ENCODE measurements around the gene STUM.
"Not testable (repeated sequence)": the region's sequence is repeated elsewhere in the genome, so short reads cannot be mapped to it uniquely, and the experiment has no call there.

The STUM gene

DNA sequence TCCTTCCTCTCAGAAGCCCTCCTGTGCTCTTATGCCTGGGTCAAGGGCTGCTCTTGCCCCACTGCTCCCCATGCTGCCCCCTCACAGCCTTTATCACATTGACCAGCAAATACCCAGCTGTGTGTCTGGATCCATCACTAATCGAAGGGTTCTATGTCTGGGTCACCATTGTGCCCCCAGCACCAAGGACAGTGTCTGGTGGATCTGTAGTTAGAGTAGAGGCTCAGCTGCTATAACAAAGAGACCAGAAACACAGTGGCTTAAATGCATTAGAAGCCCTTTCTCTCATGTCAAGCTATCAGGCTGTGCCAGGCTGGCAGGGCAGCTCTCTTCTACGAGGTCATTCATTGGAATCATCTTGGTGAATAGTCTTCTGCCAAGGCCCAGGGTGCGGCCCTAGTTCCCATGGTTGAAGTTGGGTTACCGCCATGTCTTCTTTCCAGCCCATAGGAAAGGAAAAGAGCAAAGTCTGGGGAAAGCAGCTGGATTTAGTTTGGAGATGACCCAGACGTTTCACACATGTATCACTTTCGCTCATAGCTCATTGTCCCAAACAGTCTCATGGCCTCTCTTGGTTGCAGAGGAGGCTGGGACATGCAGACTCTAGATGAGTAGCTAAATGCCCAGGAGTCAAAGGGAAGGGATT lies 32.2 kb downstream of the STUM start:
- no peak for DNase-seq (ENCODE audit: low read depth in 2 of 2)

- no peak for DNase-seq (ENCODE audit: low read depth in 2 of 2)
Measured at GRCh38 chr1:226581650-226582330, 33.2 kb downstream of the STUM start.

DNA sequence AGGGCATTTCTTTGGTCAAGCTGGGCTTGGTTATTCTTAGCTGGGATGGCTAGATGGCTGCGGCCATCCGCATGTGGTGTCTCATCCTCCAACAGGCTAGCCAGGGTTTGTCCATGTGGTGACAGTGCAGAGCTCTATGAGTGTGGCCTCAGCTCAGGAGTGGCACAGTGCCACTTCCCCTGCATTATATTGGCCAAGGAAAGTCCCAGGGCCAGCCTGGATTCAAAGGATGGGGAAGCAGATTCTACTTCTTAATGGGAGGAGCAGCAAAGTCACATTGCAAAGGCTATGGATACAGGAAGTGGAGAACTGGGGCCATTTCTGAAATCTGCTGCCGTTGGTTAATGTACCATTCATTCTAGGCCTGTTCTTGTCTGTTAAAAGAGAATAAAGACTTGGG lies 34.4 kb downstream of the STUM start:
- DNase-seq (ENCODE audit: low read depth in 2 of 2), result no peak

DNA sequence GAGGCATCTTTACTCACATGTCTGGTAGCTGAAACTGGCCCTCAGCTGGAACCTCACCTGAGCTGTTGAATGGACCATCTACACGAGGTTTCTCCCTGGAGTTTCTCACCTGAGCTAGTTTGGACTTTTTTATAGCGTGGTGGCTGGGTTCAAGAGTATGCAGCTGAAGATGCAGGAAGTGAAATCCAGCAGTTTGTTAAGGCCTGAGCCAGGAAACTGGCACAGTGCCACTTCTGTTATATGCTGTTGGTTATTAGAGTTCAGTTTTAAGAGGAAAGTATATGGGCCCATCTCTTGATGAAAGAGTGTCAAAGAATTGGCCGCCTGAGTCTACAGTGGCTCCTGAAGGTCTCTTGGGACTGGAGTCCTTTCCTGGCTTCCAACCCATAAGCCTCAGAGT lies 35.6 kb downstream of the STUM start:
- DNase-seq (ENCODE audit: low read depth in 2 of 2), result no peak

DNA sequence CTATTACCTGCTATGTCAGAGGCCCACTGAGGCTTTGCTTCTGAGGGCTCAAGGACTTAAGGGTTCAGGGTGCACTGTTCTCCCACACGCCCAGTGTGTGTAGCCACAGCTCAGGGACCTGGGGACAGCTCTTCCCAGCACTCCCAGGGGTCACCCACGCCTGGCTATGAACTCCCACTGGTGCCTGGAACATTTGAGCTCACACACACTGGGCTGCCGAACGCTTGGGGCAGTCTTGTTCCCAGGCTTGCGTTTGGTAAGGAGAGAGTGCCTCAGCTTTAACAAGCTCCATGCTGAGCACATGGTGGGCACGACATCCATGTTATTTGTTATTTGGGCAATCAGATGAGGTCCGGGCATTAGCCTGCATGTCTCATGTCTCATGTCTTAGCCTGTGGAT lies 37.6 kb downstream of the STUM start:
- no peak for DNase-seq (ENCODE audit: low read depth in 2 of 2)

GRCh38 chr1:226586650-226587422 lies 38.3 kb downstream of the STUM start:
- no peak for DNase-seq (ENCODE audit: low read depth in 2 of 2)

GRCh38 chr1:226588484-226588883 lies 39.9 kb downstream of the STUM start:
- DNase-seq (ENCODE audit: low read depth in 2 of 2), result no peak

- no peak for DNase-seq (ENCODE audit: low read depth in 2 of 2)
Measured at GRCh38 chr1:226589008-226589733, 40.6 kb downstream of the STUM start.

DNA sequence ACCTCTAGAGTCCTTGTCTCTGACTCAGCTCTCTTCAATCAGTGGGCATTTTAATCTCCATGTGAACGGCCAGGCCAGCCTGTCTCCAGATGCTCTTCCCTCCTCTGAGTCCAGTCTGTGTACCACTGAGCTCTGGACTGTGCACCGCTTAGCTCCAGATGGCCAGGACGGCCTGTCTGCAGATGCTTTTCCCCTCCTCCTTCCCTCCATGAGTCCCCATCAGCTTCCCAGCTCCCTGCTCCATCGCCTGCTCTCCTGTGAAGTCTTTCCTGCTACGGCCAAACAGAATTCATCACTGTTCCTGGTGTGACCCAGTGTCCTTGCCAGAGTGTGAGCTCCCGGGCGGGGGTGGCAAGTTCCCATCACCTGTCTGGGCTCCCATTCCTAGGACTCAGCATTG lies 42.0 kb downstream of the STUM start:
- DNase-seq (ENCODE audit: low read depth in 2 of 2), result no peak

- no peak for DNase-seq (ENCODE audit: low read depth in 2 of 2)
Measured at GRCh38 chr1:226593541-226593940, 45.0 kb downstream of the STUM start.

- DNase-seq (ENCODE audit: low read depth in 2 of 2), result no peak
Measured at GRCh38 chr1:226596531-226597165, 48.1 kb downstream of the STUM start.

- no peak for DNase-seq (ENCODE audit: low read depth in 2 of 2)
Measured at GRCh38 chr1:226597616-226598454, 49.3 kb downstream of the STUM start.

DNA sequence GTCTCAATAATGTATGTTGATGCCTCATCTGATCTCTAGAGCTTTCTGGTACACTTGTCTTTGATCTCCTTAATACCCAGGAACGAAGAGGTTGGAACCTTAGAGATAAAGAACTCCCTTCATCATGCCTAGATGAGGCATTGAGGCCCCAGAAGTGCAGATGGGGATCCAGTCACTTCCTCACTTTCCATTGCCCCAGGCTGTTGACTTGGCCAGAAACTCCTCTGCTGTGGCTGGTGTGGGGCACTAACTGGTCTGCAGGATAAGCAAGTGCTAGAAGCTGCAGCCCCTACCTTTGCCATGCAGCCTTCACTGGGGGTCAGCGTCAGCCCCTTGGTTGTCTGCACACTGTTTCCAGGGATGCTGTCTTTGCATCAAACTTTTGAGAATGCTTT lies 49.9 kb downstream of the STUM start:
- DNase-seq (ENCODE audit: low read depth in 2 of 2), result no peak

GRCh38 chr1:226598955-226599354 lies 50.4 kb downstream of the STUM start:
- not testable (repeated sequence) for DNase-seq (ENCODE audit: low read depth in 2 of 2)

GRCh38 chr1:226599636-226600238 lies 51.2 kb downstream of the STUM start:
- no peak for DNase-seq (ENCODE audit: low read depth in 2 of 2)

- no peak for DNase-seq (ENCODE audit: low read depth in 2 of 2)
Measured at GRCh38 chr1:226600254-226600653, 51.7 kb downstream of the STUM start.

- no peak for DNase-seq (ENCODE audit: low read depth in 2 of 2)
Measured at GRCh38 chr1:226601456-226601855, 52.9 kb downstream of the STUM start.

- DNase-seq (ENCODE audit: low read depth in 2 of 2), result no peak
Measured at GRCh38 chr1:226602186-226603021, 53.8 kb downstream of the STUM start.

DNA sequence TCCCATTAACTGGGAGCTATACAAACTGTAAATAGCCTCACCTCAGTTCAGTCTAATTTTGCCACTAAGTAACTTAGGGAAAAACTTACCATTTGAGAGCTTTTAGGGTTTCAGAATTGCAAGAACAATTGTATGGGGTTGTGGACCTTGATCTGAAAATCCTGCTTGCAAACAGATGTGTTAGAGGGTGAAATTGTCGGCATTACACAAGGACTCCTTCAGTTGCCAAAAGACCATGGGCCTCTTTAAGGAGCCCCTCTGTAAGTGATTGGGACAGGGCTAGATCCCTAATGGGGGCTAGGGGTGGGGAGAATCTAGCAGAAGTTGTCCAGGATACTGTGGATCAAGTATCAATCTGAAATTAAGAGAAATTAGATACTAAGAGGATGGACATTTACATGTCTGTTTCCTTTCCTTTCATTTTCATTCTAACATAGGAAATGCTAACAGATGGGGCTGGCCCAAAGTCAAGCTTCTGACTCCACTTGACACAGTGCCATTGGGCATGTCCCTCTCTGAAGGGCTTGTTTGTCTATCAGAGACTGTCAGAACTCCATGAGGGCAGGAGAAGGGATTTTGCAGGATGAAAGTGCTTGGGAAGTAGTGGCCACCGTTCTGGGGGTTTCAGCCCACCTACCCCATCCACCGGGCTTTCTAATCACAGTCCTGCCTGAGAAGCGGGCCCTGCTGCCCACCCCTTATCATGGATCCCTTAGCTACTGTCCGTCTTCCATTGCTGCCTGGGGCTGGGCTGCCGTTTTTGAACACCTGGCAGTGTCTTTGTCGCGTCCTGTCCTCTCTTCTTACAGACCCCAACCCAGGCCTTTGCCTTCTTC lies 54.7 kb downstream of the STUM start:
- DNase-seq (ENCODE audit: low read depth in 2 of 2), result no peak

Data from stimulated activated CD4-positive, alpha-beta T cell treated with anti-CD3 and anti-CD28 coated beads, Interleukin-15, amount 100 ng/mL, for 48 hours (primary cell).